GM23248 (cell line): ENCODE data around the gene ACVRL1.
"Not testable (repeated sequence)": the region's sequence is repeated elsewhere in the genome, so short reads cannot be mapped to it uniquely, and the experiment has no call there.

Source experiments
- EZH2 ChIP-seq: fragments of 200-600 bp; sonication (generic); IDR thresholded peaks from 2 replicates; pipeline ENCODE4 v1.6.1; 2018; ENCODE audit warnings: antibody characterized with exemption, mild to moderate bottlenecking; ENCODE audit not compliant: insufficient read depth, poor library complexity, severe bottlenecking
- EZH2phosphoT487 ChIP-seq: fragments of 200-600 bp; sonication (generic); IDR thresholded peaks from 2 replicates; pipeline ENCODE4 v1.6.1; 2018; ENCODE audit warnings: antibody characterized with exemption, moderate library complexity, mild to moderate bottlenecking, low read depth; ENCODE audit not compliant: insufficient read depth

- not testable (repeated sequence) for TF ChIP-seq EZH2, EZH2phosphoT487
Observed at GRCh38 chr12:51885294-51886020, 21.8 kb upstream of the ACVRL1 start.
